A673 (cell line): Measurements from ENCODE around the gene TTC28.

Experiments
- CTCF ChIP-seq: fragments of 300-800, 200-600 bp; sonication (generic); conservative IDR thresholded peaks from 2 replicates; pipeline ENCODE4 v1.5.1; 2017; ENCODE audit warnings: low read depth, mild to moderate bottlenecking, antibody characterized with exemption, low read length, moderate library complexity, mixed read lengths
- EZH2 ChIP-seq: fragments of 200-600 bp; sonication (generic); IDR thresholded peaks from 2 replicates; pipeline ENCODE4 v1.6.1; 2017; ENCODE audit warnings: borderline replicate concordance, low read depth, mild to moderate bottlenecking, mixed read lengths, antibody characterized with exemption, low read length; ENCODE audit not compliant: poor library complexity, severe bottlenecking

- TF ChIP-seq CTCF: no peak
- no peak for TF ChIP-seq EZH2
These were observed 280.7 kb downstream of the TTC28 start for GRCh38 chr22:28398981-28399380.
